ENCODE measurements around the gene LCOR. TPM values are rescaled to one million over a fixed set of nuclear protein-coding genes. Genes with fewer than 3 reads are reported as not detected.

Gene LCOR
- total and polyA plus RNA-seq, 9 of the 15 experiments (the other 6 are each of a cell fraction or from before 2014, with no cell fraction given), result 3.6 to 25.2 (median 14.4) TPM

GRCh38 chr10:96829029-96829773 lies 2.9 kb upstream of the LCOR start (continued):
- TF ChIP-seq STAT5A (IDR thresholded peaks at IDR 0.05; ENCODE audit: borderline replicate concordance, low read length) (0 out of 2 replicates have a peak, but pooled peaks have one; percentile 43), MAZ (CRISPR knock-in tag; conservative IDR thresholded peaks at IDR 0.05 in 1 of 2, IDR thresholded peaks at IDR 0.05 in 1 of 2) (no peak), MEIS2 (IDR thresholded peaks at IDR 0.05; ENCODE audit: partially characterized antibody) (no peak), EWSR1 (IDR thresholded peaks at IDR 0.05; ENCODE audit: borderline replicate concordance, low read depth, partially characterized antibody) (no peak), POU5F1 (IDR thresholded peaks at IDR 0.05; ENCODE audit: borderline replicate concordance, low read depth, low read length, partially characterized antibody) (no peak), E2F6 (IDR thresholded peaks at IDR 0.05; ENCODE audit: borderline replicate concordance in 1 of 2, extremely low read depth in 1 of 2, insufficient read depth in 1 of 2, insufficient read length in 1 of 2, low read depth in 1 of 2, low read length in 1 of 2, poor library complexity in 1 of 2, severe bottlenecking in 1 of 2) (no peak), SNIP1 (IDR thresholded peaks at IDR 0.05; ENCODE audit: low read depth) (no peak), KLF1 (tag; IDR thresholded peaks at IDR 0.05) (no peak), TRIM25 (IDR thresholded peaks at IDR 0.05; ENCODE audit: borderline replicate concordance) (no peak), LEF1 (IDR thresholded peaks at IDR 0.05) (peak; percentile 62; the same call in 1 of the 2 replicates), ZBTB2 (IDR thresholded peaks at IDR 0.05) (no peak), SRSF9 (IDR thresholded peaks at IDR 0.05; ENCODE audit: borderline replicate concordance, low read depth, low read length) (no peak), MNT (conservative IDR thresholded peaks at IDR 0.05) (0 out of 4 replicates have a peak, but pooled peaks of 1 of the 2 experiments have one; percentile 17), ELF1 (tag; IDR thresholded peaks at IDR 0.05) (no peak), WHSC1 (IDR thresholded peaks at IDR 0.05; ENCODE audit: low read length) (no peak), UBTF (IDR thresholded peaks at IDR 0.05; ENCODE audit: borderline replicate concordance in 1 of 2, low read depth in 2 of 2, low read length in 2 of 2) (no peak), POLR2AphosphoS5 (IDR thresholded peaks at IDR 0.05; ENCODE audit: control insufficient read depth, insufficient read depth, low read depth, low read length) (peak; percentile 61), DIDO1 (tag; IDR thresholded peaks at IDR 0.05; ENCODE audit: low read depth) (no peak)
